T follicular helper cell (primary cell): ENCODE data around the gene GPI.
"Not testable (repeated sequence)": the region's sequence is repeated elsewhere in the genome, so short reads cannot be mapped to it uniquely, and the experiment has no call there.

Experiments used
- DNase-seq: peaks from one replicate; pipeline ENCODE4 v3.0.0-alpha.2; 2020; ENCODE audit warnings: low read depth
- total RNA-seq, 2 experiments: gene quantifications; one replicate each; lab custom pipeline; 2026; lab: John Stamatoyannopoulos, UW

GPI gene
- total RNA-seq, result 147 to 263 reads per million in 2 experiments

DNA sequence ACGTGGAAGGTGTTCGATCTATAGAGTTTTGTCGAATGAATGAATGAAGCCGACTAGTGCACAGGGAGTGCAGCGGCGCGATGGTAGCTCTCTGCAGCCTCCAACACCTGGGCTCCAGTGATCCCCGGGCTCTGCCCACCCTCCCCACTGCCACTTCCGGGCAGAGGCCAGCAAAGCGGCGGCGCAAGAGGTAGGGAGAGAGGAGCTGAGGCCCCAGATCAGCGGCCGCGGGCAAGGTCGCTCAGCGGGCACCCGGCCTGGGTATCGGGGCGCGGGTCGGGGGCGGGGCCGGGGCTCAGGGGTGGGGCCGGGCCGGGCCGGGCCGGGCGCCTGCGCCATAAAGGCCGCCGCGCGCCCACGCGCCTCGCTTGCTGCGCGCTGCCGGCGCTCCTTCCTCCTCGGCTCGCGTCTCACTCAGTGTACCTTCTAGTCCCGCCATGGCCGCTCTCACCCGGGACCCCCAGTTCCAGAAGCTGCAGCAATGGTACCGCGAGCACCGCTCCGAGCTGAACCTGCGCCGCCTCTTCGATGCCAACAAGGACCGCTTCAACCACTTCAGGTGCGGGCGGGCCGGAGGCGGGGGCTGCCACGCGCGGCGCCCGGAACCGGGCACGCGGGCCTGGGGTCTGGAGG is at the start of gene GPI:
TSS of gene GPI (plus strand) at position 367 of the 633 bp plus-strand sequence. CDS start at position 438, 71 bp downstream.
- peak; percentile 50 for DNase-seq

DNA sequence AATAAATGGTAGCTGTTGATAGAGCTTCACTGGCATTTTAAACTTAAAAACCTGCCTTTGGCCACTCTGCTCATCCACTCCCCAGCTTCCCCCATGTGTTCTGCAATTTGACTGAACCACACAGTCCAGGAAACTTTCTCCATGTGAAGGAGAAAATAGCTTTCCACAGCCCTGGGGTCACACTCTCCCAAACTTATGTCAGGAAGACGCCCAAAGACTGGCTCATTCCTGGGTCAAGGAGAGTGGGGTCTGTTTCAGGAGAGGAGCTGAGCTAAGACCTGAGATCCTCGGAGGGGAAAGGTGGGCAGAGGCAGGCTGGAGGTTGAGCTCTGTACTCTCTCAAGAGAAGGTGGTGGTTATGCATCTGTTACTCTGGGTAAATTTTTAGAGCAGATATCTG is 48.7 kb upstream of the GPI start:
- no peak for DNase-seq

DNA sequence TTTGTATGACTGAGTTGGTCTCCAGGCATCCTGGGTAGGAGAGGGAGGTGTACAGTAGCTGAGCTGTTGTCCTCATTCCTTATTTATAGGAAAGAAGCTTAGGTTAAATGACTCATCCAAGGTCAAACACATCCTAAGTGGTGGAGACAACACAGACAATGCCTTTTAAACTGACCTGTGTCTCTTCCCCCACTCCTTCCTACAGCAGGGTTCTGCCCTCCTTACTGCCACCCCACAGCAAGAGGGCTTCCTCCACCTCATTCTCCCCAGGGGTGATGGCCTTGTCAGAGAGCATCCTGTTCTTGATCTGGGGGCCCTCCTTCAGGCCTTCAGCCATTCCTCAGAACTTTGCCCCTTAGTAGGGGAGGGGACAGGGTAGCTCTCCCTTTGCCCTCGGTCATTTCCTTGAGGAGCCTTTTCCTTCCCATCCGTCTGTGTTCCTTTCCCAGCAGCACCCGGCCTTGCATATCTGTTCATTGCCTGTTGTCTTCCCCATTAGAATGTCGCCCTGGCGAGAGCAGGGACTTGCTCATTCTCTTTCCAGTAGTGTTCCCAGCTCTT is 48.2 kb upstream of the GPI start:
- no peak for DNase-seq

DNA sequence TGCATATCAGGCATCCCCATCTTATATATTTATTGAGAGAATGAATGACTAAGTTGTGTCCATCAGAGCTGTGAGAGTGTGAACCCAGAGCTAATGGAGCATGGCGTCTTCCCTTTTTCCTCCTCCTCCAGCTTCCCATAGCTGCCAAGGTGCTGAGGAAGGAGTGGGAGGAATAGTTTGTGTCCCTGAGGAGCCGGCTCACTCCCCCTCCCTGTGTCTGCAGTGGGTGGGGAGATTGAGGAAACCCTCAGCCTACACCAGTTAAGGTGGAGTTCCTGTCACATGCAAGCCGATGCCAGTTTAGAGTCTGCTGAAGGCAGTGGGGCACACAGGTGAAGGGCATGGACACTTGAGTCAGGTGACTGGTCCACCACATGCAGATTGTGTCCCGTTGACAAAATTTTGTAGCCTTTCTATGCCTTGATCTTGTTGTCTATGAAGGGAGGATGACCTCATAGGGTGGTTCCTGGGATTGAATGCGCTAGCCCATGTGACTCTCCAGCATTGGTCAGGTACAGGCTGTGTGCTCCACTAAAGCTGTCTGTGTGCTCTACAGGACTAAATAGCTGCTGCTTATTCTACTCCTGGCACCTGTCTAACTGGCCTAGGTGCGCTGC is 47.6 kb upstream of the GPI start:
- peak; percentile 5 for DNase-seq

DNA sequence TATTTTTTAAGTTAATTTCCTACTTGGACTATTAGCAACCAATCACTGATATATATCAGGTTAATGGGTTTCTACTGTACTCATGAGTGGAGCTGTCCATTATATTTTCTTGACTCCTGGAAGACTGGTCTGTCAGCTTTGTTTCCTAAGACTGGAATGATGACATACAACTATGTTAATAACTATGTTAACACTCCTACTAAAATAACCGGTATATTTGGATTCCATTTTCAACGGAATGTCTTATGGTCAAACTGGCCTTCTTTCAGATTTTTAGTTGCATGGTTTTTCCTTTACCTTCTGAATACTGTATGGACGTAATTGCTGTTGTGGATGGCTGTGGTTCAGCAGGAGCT is 45.8 kb upstream of the GPI start:
- no peak for DNase-seq

DNA sequence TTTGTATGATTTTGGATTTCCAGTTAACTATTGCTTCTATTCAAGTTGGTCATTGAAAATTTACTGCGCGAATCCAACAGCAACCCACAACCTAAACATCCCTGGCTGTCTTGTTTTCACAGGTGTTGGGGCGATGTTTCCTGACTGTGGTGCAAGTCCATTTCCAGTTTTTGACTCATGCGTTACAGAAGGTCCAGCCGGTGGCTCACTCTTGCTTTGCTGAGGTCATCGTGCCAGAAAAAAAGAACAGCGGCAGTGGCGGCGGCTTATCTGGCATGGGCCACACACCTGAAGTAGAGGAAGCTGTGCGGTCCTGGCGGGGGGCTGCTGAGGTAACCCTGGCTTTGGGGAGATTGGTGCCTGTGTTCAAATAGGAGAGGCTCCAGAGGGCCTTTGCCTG is 45.2 kb upstream of the GPI start:
- DNase-seq, result no peak

DNA sequence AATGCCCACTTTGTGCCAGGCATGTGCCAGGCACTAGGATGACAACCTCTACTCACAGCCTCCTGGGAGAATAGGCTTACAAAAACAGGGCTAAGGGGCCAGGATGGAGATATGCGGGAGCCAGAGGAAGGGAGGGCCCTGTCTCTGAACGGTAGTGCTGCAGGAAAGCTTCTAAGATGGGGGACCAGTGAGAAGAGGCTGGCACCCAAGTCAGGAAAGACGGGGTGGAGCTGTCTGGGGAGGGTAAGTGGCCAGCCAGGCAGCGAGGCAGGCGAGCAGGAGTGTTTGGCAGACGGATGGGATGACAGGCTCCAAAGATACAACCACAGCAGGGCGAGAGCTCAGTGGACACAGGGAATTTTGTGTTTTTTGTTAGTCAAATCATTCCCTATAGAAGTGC is 44.7 kb upstream of the GPI start:
- DNase-seq, result no peak

DNA sequence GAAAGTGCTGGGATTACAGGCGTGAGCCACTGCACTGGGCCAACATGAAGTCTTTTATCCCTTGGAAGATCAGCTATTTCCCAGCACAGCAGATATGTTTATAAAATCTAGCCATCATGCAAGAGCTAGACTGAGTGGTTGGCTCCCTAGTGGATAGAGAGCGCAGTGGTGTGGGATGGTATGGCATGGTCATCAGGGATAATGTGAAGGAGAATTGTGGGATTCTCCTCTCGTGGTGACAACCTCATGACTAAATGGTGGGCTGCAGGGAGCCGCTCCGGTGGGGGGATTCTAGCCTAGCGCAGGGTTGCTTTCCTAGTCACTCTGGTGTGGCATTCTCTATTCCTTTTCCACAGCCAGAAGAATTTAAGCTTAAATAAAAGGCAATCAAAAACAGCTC is 43.3 kb upstream of the GPI start:
- DNase-seq, result no peak

DNA sequence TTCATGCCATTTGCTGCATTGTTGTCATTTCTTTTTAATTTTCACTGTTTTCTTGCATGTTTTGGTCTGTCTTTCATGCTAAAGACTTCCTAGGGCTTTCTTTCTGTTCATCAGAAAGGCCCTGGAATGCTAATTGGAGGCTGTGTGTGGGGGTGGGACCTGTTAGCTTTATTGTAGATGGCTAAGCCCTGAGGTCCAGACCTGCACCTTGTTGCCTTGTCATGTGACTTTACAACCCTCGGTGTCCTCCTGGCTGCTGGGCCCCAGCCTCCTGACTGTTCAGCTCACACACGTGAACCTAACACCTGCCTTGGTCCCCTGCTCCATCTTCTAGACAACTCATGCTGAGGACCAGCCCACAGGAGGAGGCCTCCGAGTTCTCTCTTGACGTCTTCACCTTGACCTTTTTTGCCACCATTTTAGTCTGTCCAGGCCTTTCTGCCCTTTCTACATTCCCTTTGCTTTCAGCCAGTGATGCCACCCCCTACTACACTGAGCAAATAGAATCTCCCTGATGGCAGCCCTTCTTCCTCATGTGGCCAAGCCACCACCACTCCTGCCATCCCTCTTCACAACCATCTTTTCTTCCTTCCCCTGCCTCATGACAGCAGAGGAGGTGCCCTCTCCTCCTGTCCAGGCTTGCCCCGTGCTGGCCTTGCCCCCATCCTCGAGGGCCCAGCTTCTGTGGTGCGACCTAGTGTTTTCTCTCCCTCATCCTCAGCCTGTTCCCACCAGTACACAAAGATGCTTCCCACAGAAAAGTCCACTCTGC is 41.4 kb upstream of the GPI start:
- DNase-seq, result no peak

DNA sequence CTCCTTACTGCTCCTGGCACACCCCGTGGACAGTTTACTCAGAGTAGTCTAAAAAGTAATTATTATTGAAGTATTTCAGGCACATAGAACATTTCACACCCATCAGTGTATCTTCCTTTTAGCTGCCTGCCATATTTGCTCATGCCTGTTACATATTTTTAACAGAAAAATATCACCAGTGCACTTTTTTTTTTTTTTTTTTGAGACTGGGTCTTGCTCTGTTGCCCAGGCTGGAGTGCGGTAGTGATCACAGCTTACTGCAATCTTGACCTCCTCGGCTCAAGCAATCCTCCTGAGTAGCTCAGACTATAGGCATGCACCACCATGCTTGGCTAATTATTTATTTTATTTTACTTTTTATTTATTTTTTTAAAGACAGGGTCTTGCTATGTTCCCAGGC is 40.7 kb upstream of the GPI start:
- no peak for DNase-seq

DNA sequence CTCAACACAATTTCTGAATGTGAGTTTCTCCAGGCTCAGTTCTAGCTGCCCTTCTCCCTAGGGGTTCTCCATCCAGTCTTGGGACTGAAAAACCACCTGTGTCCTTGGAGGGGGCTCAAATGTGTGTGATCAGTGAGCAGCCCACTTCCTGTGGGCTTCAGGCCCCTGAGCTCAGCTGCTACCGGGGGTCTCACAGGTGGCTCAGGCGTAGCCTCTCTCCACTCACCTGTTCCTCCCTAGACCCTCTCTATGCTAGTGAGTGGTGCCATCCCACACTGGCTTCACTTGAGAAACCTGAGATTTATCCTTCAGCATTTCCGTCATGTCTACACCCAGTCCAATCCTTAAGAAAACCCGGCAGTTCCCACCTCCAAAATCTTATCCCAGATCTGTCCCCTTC is 39.8 kb upstream of the GPI start:
- no peak for DNase-seq

DNA sequence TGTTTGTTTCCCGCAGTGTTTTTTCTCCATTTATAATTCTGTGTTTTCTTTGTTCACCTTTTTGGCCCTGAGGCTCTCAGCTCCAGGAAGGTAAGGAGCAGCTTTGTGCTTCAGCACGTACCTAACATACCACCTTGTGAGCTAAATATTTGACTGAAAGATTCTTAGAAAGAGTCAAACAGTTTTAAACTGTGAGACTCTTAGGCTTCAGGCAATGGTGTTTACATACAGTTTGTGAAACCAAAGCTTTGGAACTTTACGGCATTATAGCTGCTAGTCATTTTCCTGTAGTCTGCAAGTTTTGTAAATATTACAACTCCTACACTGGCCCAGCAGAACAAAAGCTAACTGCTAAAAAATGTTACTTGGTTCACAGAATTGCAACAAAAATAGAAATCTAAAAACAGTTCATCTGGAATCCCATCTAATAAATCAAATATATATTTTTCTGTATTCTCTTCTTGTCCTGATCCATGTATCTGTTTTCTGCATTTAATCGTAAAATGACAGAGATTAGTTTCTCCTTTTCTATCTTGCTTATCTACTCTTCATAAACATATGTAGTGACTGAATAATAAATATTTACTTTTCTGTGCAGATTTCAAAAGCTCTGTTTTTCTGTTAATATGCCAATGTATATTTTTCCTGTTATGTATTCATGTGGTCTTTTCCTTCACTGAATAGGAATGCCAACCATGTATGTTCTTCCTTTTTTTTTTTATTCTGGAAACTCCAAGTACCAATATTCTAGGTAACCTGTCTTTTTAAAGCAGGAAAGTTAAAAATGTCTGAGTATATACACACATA is 38.8 kb upstream of the GPI start:
- DNase-seq, result no peak

DNA sequence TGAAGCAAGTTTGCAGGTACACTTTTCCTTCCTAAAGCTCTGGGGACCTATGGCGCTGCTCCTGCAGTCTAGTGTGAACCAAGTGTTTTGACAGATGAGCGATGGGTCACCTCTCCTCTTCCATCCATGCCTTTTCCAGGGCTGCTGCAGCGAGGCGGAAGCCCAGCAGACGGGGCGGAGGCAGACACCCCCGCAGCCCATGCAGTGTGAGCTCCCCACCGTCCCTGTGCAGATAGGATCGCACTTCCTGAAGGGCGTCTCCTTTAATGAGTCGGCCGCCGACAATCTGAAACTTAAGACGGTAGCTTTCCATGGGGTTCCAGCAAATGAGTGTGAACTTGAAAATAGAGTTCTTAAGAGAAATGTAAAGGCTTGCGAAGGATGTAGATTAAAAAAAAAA is 37.1 kb upstream of the GPI start:
- no peak for DNase-seq

DNA sequence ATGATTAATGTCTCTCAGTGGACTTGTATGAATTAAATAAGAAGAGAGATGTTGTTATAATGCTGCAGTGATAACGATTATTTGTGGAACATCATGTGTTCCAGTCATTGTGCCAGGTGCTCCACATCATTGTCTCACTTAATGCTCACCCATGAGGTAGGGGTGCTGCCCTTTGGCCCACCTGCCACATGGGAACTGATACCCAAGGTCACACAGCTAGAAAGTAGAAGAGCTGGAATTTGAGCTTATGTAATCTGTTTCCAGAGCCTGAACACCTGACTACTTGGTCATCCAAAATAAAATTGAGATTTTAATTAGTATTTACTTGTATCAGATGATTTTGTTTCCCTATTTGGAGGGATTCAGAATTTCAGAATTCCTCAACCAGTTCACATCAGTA is 36.0 kb upstream of the GPI start:
- no peak for DNase-seq

DNA sequence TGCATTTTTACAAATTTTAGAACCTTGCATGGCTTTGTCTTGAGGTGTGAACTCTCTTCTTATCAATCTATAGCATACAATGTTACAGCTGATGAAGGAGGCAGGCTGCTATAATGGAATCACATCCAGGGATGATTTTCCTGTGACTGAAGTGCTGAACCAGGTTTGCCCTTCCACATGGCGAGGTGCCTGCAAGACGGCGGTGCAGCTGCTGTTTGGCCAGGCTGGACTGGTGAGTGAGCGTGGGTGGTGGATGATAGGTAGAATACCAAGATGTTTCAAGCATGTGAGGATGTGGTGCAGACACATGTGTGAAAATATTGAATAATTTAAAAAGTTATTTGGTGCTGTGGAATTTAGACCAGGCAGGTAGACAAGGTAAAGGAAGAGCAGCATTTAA is 34.9 kb upstream of the GPI start:
- no peak for DNase-seq

DNA sequence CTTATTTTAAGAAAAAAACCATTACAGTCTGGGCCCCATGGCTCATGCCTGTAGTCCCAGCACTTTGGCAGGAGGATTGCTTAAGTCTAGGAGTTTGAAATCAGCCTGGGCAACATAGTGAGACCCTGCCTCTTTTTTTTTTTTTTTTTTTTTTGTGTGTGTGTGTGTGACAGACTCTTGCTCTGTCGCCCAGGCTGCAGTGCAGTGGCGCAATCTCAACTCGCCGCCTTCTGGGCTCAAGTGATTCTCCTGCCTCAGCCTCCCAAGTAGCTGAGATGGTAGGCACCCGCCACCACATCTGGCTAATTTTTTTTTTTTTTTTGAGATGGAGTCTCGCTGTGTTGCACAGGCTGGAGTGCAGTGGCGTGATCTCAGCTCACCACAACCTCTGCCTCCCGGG is 34.4 kb upstream of the GPI start:
- not testable (repeated sequence) for DNase-seq

DNA sequence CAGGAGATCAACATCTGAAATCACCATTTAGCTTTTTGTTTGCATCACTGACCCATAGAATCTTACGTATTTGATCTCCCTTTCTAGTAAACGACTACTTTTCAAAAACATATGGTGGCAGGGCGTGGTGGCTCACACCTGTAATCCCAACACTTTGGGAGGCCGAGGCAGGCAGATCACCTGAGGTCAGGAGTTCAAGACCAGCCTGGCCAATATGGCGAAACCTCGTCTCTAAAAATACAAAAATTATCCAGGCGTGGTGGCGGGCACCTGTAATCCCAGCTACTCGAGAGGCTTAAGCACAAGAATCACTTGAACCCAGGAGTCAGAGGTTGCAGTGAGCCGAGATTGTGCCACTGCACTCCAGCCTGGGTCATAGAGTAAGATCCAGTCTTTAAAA is 33.4 kb upstream of the GPI start:
- not testable (repeated sequence) for DNase-seq

DNA sequence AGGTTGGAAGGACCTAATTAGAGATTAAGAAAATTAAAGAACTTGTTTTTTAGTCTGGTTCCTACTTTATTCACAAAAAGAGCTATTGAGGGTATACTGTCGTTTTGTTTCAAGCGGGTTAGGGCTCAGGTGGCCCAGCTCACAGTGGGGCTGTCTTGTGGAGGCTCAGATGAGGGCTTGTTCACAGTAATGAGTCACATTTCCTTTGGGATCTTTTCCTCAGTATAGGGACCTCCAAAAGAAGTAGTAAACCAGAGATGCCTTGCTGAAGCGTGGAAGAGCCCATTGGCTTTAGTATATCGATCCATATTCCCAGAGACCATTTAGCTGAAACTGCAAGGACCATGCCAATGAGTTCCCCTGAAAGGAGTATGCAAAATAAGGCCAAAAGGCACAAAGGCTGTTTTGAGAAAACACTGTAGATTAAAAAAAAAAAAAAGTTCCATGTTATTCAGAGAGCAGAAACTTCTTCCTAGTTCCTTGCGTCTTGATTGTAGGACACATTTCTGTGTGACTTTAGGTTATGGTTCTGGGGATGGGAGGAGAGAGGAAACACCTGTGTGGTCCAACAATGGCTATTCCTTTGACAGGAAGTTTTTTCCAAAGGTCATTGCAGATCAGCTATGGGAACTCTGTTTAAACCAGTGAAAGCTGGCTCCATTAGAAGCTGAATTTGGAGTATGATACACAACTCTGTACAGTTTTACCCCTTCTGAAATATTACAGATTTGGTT is 32.8 kb upstream of the GPI start:
- no peak for DNase-seq

DNA sequence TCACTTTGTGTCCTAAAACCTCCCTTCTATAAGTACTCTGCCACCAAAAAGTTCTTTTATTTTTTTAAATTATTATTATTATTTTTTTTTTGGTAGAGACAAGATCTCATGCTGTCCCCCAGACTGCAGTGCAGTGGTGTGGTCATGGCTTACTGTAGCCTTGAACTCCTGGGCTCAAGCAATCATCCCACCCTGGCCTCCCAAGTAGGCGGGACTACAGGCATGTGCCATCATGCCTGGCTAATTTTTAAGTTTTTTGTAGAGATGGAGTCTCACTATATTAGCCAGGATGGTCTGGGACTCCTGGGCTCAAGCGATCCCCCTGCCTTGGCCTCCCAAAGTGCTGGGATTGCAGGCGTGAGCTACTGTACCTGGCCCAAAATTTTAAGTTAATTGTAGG is 29.1 kb upstream of the GPI start:
- no peak for DNase-seq

DNA sequence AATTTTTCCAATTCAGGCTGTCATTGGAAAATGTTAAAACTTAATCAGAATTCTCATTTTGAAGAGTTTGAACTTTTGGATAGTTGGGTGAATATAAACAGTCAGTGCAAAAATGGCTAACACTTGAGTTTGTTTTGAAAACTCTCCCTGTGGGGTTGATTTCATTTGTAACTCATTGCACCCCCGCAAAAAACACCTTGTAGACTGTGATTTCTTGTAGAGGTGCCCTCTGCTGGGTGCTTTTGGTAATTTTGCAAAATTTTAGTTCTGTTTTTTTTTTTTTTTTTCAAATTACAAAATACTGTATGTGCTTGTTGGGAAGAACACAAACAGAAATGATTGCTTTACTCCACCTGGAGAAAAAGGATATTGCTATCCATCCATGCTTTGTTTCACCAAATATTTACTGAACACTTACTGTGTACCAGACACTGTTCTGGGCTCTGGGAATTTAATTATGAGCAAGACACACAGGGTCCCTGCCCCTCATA is 28.2 kb upstream of the GPI start:
- DNase-seq, result peak; percentile 19

DNA sequence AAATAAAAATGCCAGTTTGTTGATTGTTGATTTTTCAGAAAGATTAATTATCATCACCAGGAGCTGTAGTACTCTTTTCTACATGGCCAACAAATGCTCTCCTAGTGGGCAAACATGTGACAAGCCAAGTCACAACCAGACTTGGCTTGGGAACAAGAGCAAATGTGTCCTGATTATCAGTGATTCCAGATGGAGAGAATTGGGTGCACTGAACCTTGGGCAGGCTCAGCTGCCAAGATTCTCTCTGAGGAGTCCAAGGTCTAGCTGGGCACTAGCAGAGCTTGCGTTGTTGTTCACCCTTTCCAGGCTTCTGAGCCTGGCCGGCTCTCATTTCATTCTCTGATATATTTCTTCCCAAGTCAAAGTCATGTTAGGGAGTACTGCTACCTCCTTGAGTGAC is 27.3 kb upstream of the GPI start:
- no peak for DNase-seq
